HUDEP-2 (cell line): ENCODE measurements around the gene XPO1.
"Not testable (repeated sequence)": the region's sequence is repeated elsewhere in the genome, so short reads cannot be mapped to it uniquely, and the experiment has no call there.

Experiments used
- DNase-seq, 76 experiments: peaks; one replicate each; lab custom pipeline; 2025; ENCODE audit not compliant: unreplicated experiment in 76 of 76; lab: John Stamatoyannopoulos, UW

XPO1 gene

GRCh38 chr2:61535449-61535848 is 2.7 kb downstream of the XPO1 start:
- no peak for DNase-seq

GRCh38 chr2:61534926-61535325 is 3.2 kb downstream of the XPO1 start:
- no peak for DNase-seq

- DNase-seq: no peak
Observed at GRCh38 chr2:61530749-61531148, 7.4 kb downstream of the XPO1 start.

- DNase-seq: peak in 17 of 76 experiments; percentile 5 to 54 (median 20)
Observed at GRCh38 chr2:61529944-61530735, 8.0 kb downstream of the XPO1 start.

- DNase-seq: no peak
Observed at GRCh38 chr2:61520261-61520660, 17.9 kb downstream of the XPO1 start.

GRCh38 chr2:61512768-61513398 is 25.3 kb downstream of the XPO1 start:
- no peak for DNase-seq

GRCh38 chr2:61510674-61511671 is 27.2 kb downstream of the XPO1 start:
- no peak for DNase-seq

- DNase-seq: no peak
Observed at GRCh38 chr2:61504949-61505348, 33.2 kb downstream of the XPO1 start.

- no peak for DNase-seq
Observed at GRCh38 chr2:61499060-61499459, 39.1 kb downstream of the XPO1 start.

GRCh38 chr2:61493523-61493942 is 44.6 kb downstream of the XPO1 start:
- DNase-seq: no peak

- DNase-seq: no peak
Observed at GRCh38 chr2:61492476-61492875, 45.7 kb downstream of the XPO1 start.

- no peak for DNase-seq
Observed at GRCh38 chr2:61485281-61485680, 52.9 kb downstream of the XPO1 start.

- no peak for DNase-seq
Observed at GRCh38 chr2:61478086-61478485, 60.1 kb downstream of the XPO1 start.

GRCh38 chr2:61476929-61477589 is 61.1 kb downstream of the XPO1 start:
- not testable (repeated sequence) for DNase-seq

- DNase-seq: peak in 28 of 76 experiments; percentile 1 to 46 (median 18)
Observed at GRCh38 chr2:61471905-61472805, 66.0 kb downstream of the XPO1 start.

- peak in 75 of 76 experiments; percentile 37 to 96 (median 90) for DNase-seq
Observed at GRCh38 chr2:61470965-61471904, 66.9 kb downstream of the XPO1 start, which contains the start of gene USP34. USP34 (minus strand) TSS chr2:61471087; CDS start chr2:61470692, 395 bp downstream.

- peak in 70 of 76 experiments; percentile 7 to 90 (median 78) for DNase-seq
Observed at GRCh38 chr2:61470122-61470951, 67.8 kb downstream of the XPO1 start.
